Ramos (cell line): ENCODE data around the gene PTP4A2.

Source experiments
- in situ Hi-C: fragments of 300-500 bp; cut with MboI; formaldehyde crosslinking; loops from one replicate; pipeline ENCODE4 v1.14.3; 2022; ENCODE audit warnings: low sequenced_read_pairs; ENCODE audit not compliant: unreplicated experiment

PTP4A2 gene

GRCh38 chr1:31938184-31938975, at the start of gene PTP4A2:
PTP4A2 (minus strand) TSS chr1:31938368; CDS start chr1:31919065, 19,303 bp downstream.
- in situ Hi-C loops = no loop called here

GRCh38 chr1:31987135-31987619, 49.0 kb upstream of the PTP4A2 start:
- in situ Hi-C loops = no loop called here

GRCh38 chr1:31985430-31985829, 47.3 kb upstream of the PTP4A2 start:
- in situ Hi-C loops = no loop called here

- in situ Hi-C loops = no loop called here
Observed at GRCh38 chr1:31984419-31985347, 46.5 kb upstream of the PTP4A2 start.

GRCh38 chr1:31981972-31982371, 43.8 kb upstream of the PTP4A2 start:
- in situ Hi-C loops = no loop called here

- in situ Hi-C loops = no loop called here
Observed at GRCh38 chr1:31981456-31981839, 43.3 kb upstream of the PTP4A2 start.

- in situ Hi-C loops = no loop called here
Observed at GRCh38 chr1:31980835-31981455, 42.8 kb upstream of the PTP4A2 start.

- in situ Hi-C loops = no loop called here
Observed at GRCh38 chr1:31978843-31979400, 40.8 kb upstream of the PTP4A2 start.

- in situ Hi-C loops = no loop called here
Observed at GRCh38 chr1:31977385-31978131, 39.4 kb upstream of the PTP4A2 start.

GRCh38 chr1:31976401-31976800, 38.2 kb upstream of the PTP4A2 start:
- in situ Hi-C loops = no loop called here

GRCh38 chr1:31970873-31971272, 32.7 kb upstream of the PTP4A2 start:
- in situ Hi-C loops = loop anchor here (25.0 kb wide), 1 partner anchor 309 kb away; no protein-coding TSS in a partner anchor

GRCh38 chr1:31961536-31961935, 23.4 kb upstream of the PTP4A2 start:
- in situ Hi-C loops = loop anchor here (10.0 to 25.0 kb wide), 2 partner anchors 147 to 299 kb away; partner anchors contain the start of gene SPOCD1

GRCh38 chr1:31959521-31960340, 21.6 kb upstream of the PTP4A2 start:
- in situ Hi-C loops = loop anchor here (10.0 to 25.0 kb wide), 2 partner anchors 145 to 297 kb away; partner anchors contain the start of gene SPOCD1

- in situ Hi-C loops = loop anchor here (25.0 kb wide), 1 partner anchor 296 kb away; no protein-coding TSS in a partner anchor
Observed at GRCh38 chr1:31957701-31958674, 19.8 kb upstream of the PTP4A2 start.

GRCh38 chr1:31955917-31956736, 18.0 kb upstream of the PTP4A2 start:
- in situ Hi-C loops = loop anchor here (25.0 kb wide), 1 partner anchor 294 kb away; no protein-coding TSS in a partner anchor

GRCh38 chr1:31954607-31955283, 16.6 kb upstream of the PTP4A2 start:
- in situ Hi-C loops = loop anchor here (25.0 kb wide), 1 partner anchor 292 kb away; no protein-coding TSS in a partner anchor
